ENCODE data around the gene EFEMP2.
A peak's percentile ranks its signal among the peaks of the same experiment; 100 is the strongest.

EFEMP2 gene

GRCh38 chr11:65856689-65857499 lies 15.7 kb downstream of the EFEMP2 start:
- no peak for TF ChIP-seq Cebpa-rat (IDR thresholded peaks at IDR 0.05)
- Histone ChIP-seq H3K9ac (peak overlapping the region; percentile 96), H3K9me3 (peaks cover 7% of the 10 kb centered on the region; the same call in 1 of the 2 replicates), H3K4me3 (peak overlapping the region; percentile 91), H3K36me3 (peaks cover 53% of the 10 kb centered on the region), H3K27me3 (no peaks in the 10 kb centered on the region), H3K27ac (peak overlapping the region; percentile 95), H3K4me1 (peaks cover 43% of the 10 kb centered on the region), H3K4me2 (peak overlapping the region; percentile 84), H4K20me1 (peaks cover 71% of the 10 kb centered on the region)

GRCh38 chr11:65855927-65856363 lies 16.7 kb downstream of the EFEMP2 start:
- Histone ChIP-seq H3K27me3 (no peaks in the 10 kb centered on the region), H3K9ac (peak overlapping the region; percentile 96), H3K36me3 (peaks cover 58% of the 10 kb centered on the region), H3K4me2 (peak overlapping the region; percentile 84), H3K27ac (0 out of 2 replicates have a peak overlapping the region, but pooled peaks have one; percentile 95), H3K4me1 (peaks cover 33% of the 10 kb centered on the region), H3K4me3 (peak overlapping the region; percentile 91), H4K20me1 (peaks cover 71% of the 10 kb centered on the region), H3K9me3 (peaks cover 15% of the 10 kb centered on the region)
- TF ChIP-seq Cebpa-rat (IDR thresholded peaks at IDR 0.05) = no peak

GRCh38 chr11:65854852-65855837 lies 17.5 kb downstream of the EFEMP2 start:
- Histone ChIP-seq H3K4me2 (peak overlapping the region; percentile 84), H3K4me3 (peak overlapping the region; percentile 91; the same call in 1 of the 2 replicates), H3K4me1 (peaks cover 33% of the 10 kb centered on the region), H3K27me3 (no peaks in the 10 kb centered on the region), H3K27ac (no peak overlapping the region), H3K9ac (peak overlapping the region; percentile 96; the same call in 1 of the 2 replicates), H3K9me3 (peaks cover 15% of the 10 kb centered on the region), H3K36me3 (peaks cover 66% of the 10 kb centered on the region), H4K20me1 (peaks cover 78% of the 10 kb centered on the region)
- TF ChIP-seq Cebpa-rat (IDR thresholded peaks at IDR 0.05) = no peak

- H3K9ac ChIP-seq = no peak overlapping the region
- H3K4me1 ChIP-seq = peaks cover 28% of the 10 kb centered on the region
- H3K27ac ChIP-seq = no peak overlapping the region
- peaks cover 88% of the 10 kb centered on the region for H4K20me1 ChIP-seq
- no peaks in the 10 kb centered on the region for H3K27me3 ChIP-seq
- TF ChIP-seq Cebpa-rat (IDR thresholded peaks at IDR 0.05) = no peak
- peaks cover 66% of the 10 kb centered on the region for H3K36me3 ChIP-seq
- no peak overlapping the region for H3K4me2 ChIP-seq
- no peak overlapping the region for H3K4me3 ChIP-seq
- H3K9me3 ChIP-seq = peaks cover 15% of the 10 kb centered on the region
Observed at GRCh38 chr11:65854161-65854592, 18.4 kb downstream of the EFEMP2 start.

GRCh38 chr11:65853246-65853979 lies 19.2 kb downstream of the EFEMP2 start:
- Histone ChIP-seq H3K36me3 (peaks cover 66% of the 10 kb centered on the region), H4K20me1 (peaks cover 92% of the 10 kb centered on the region)

GRCh38 chr11:65852508-65853245 lies 19.9 kb downstream of the EFEMP2 start:
- TF ChIP-seq Cebpa-rat (IDR thresholded peaks at IDR 0.05) = no peak
- H3K4me2 ChIP-seq = no peak overlapping the region
- peaks cover 22% of the 10 kb centered on the region for H3K4me1 ChIP-seq
- H3K27ac ChIP-seq = no peak overlapping the region
- no peak overlapping the region for H3K9ac ChIP-seq
- no peak overlapping the region for H3K4me3 ChIP-seq
- no peaks in the 10 kb centered on the region for H3K27me3 ChIP-seq
- H3K9me3 ChIP-seq = peaks cover 15% of the 10 kb centered on the region
- H4K20me1 ChIP-seq = peaks cover 93% of the 10 kb centered on the region
- peaks cover 66% of the 10 kb centered on the region for H3K36me3 ChIP-seq

More at GRCh38 chr11:65853246-65853979, 19.2 kb downstream of the EFEMP2 start:
- H3K9ac ChIP-seq = no peak overlapping the region
- H3K4me2 ChIP-seq = no peak overlapping the region
- peaks cover 15% of the 10 kb centered on the region for H3K9me3 ChIP-seq
- H3K27me3 ChIP-seq = no peaks in the 10 kb centered on the region
- H3K4me3 ChIP-seq = no peak overlapping the region
- H3K4me1 ChIP-seq = peaks cover 22% of the 10 kb centered on the region
- H3K27ac ChIP-seq = no peak overlapping the region
- TF ChIP-seq Cebpa-rat (IDR thresholded peaks at IDR 0.05) = no peak

DNA sequence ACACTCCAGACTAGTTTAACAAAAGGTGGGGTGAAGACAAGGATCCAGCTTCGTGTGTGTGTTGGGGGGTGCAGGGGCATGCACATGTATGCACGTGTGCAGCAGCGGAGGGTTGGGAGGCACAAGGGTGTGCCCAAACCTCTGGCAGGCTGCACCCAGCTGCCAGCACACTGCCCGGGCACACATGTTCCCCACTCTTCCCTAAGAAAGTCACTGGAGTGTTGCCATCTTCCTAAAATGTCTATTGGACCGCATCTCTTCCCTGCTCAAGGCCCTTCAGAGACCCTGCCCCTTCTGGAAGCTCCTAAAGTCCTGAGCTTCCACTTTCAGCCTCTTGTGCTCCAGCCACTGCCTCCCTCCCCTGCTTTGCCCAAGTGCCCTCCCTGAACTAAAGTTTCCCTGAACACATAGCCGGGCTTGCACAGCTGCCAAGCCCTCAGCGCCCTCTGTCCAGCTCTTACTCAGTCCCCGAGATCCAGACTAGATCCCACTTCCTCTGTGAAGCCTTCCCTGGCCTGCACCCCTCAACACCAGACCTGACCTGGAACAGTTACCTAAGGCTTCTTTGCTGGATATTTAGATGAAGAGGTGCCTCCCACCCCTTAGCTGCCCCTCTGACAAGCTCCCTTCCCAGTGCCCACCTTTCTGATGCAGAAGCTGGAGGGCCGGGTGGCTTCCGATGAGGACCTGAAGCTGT lies 20.6 kb downstream of the EFEMP2 start:
- H4K20me1 ChIP-seq = peaks cover 86% of the 10 kb centered on the region
- H3K4me3 ChIP-seq = no peak overlapping the region

DNA sequence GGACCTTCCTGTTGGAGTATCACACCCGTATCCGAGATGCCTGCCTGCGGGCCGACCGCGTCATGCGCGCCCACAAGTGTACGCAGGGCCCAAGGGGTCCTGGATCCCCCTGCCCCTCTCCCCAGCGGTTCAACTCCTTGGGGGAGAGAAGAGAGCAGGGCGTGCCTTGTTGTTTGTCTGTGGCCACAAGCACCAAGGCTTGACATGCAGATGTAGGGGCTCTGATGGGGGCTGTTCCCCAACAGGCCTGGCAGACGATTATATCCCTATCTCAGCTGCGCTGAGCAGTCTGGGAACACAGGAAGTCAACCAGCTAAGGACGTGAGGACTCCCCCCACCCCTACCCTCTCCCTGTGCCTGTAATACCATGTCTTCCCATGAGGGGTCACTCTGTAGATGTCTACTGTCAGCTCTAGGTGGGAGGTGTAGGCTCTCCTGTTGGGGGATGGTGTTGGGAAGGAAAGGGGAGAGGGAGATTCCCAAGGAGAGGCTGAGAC lies 21.5 kb downstream of the EFEMP2 start:
- no peak overlapping the region for H3K4me3 ChIP-seq
- peaks cover 59% of the 10 kb centered on the region for H3K36me3 ChIP-seq
- no peak for TF ChIP-seq Cebpa-rat (IDR thresholded peaks at IDR 0.05)
- no peaks in the 10 kb centered on the region for H3K27me3 ChIP-seq
- H3K4me2 ChIP-seq = no peak overlapping the region
- H3K9me3 ChIP-seq = peaks cover 15% of the 10 kb centered on the region
- no peak overlapping the region for H3K9ac ChIP-seq
- H4K20me1 ChIP-seq = peaks cover 78% of the 10 kb centered on the region
- no peak overlapping the region for H3K27ac ChIP-seq
- H3K4me1 ChIP-seq = peaks cover 15% of the 10 kb centered on the region

More for the DNA sequence above, 20.6 kb downstream of the EFEMP2 start:
- H3K27me3 ChIP-seq = no peaks in the 10 kb centered on the region
- no peak overlapping the region for H3K9ac ChIP-seq
- peaks cover 66% of the 10 kb centered on the region for H3K36me3 ChIP-seq
- H3K9me3 ChIP-seq = peaks cover 15% of the 10 kb centered on the region
- H3K27ac ChIP-seq = no peak overlapping the region
- no peak overlapping the region for H3K4me2 ChIP-seq
- H3K4me1 ChIP-seq = peaks cover 22% of the 10 kb centered on the region
- TF ChIP-seq Cebpa-rat (IDR thresholded peaks at IDR 0.05) = no peak
